Activated T-cell treated with anti-CD3 and anti-CD28 coated beads, Interleukin-2, amount 50 U/mL, for 24 hours (primary cell): ENCODE measurements around the gene RBM28.
A peak's percentile ranks its signal among the peaks of the same experiment; 100 is the strongest.

Experiments used
- DNase-seq: peaks from one replicate; pipeline ENCODE4 v3.0.0-alpha.2; 2020
- H3K27ac Mint-ChIP-seq: 2 replicates; pipeline ENCODE4 v1.8.0; 2020; ENCODE audit warnings: mild to moderate bottlenecking, mixed read lengths
- H3K27me3 Mint-ChIP-seq: 2 replicates; pipeline ENCODE4 v1.8.0; 2020; ENCODE audit warnings: mixed read lengths
- H3K36me3 Mint-ChIP-seq: 2 replicates; pipeline ENCODE4 v1.8.0; 2020; ENCODE audit warnings: low read depth, mixed read lengths
- H3K4me1 Mint-ChIP-seq: 2 replicates; pipeline ENCODE4 v1.8.0; 2020; ENCODE audit warnings: low read depth, mixed read lengths
- H3K4me3 Mint-ChIP-seq: 2 replicates; pipeline ENCODE4 v1.8.0; 2020; ENCODE audit warnings: mild to moderate bottlenecking, moderate library complexity, mixed read lengths
- H3K9me3 Mint-ChIP-seq: 2 replicates; pipeline ENCODE4 v1.8.0; 2020; ENCODE audit warnings: mixed read lengths

The RBM28 gene

DNA sequence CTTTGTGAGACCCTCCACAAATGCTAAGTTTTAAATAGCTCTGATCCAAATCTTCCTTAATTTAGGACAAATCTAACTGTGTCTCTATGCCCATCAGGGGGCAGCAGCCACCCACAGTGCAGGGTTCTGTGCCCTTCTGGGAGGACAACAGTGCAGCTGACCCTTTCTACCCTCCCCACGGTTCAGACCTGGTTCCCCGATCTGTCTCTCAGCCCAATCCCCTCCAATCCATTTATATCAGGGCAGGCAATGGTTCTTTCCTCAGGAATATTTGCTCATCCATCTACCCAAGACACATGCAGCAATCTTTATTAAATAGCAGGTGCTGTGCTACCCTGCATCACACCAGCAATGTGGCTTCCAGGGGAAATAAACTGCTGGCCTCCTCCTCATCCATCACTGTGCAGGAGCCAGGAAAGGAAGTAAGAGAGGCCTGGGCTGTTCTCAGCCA lies 4.0 kb upstream of the RBM28 start:
- H3K4me3 Mint-ChIP-seq, result no peak overlapping the region
- H3K4me1 Mint-ChIP-seq, result peaks cover 8% of the 10 kb centered on the region

DNA sequence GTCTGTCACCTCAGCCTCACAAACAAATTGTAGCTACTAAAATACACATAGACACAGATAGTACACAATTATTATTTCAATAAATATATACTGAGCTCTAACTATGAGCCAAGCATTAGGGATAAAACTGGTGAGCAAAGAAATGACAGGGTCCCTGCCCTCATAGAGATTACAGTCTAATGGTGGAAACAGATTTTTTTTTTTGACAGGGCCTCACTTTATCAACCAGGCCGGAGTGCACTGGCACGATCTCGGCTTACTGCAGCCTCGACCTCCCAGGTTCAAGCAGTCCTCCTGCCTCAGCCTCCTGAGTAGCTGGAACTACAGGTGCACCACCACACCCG lies 695 bp upstream of the RBM28 start:
- H3K4me3 Mint-ChIP-seq, result peak overlapping the region; percentile 58
- no peak overlapping the region for H3K27ac Mint-ChIP-seq
- H3K9me3 Mint-ChIP-seq, result no peaks in the 10 kb centered on the region
- peaks cover 39% of the 10 kb centered on the region for H3K36me3 Mint-ChIP-seq
- no peaks in the 10 kb centered on the region for H3K27me3 Mint-ChIP-seq
- peaks cover 32% of the 10 kb centered on the region for H3K4me1 Mint-ChIP-seq
- DNase-seq, result no peak

More for the DNA sequence above, 4.0 kb upstream of the RBM28 start:
- peak; percentile 65 for DNase-seq
- Mint-ChIP-seq H3K9me3 (no peaks in the 10 kb centered on the region), H3K36me3 (peaks cover 10% of the 10 kb centered on the region), H3K27ac (no peak overlapping the region), H3K27me3 (peaks cover 9% of the 10 kb centered on the region)

DNA sequence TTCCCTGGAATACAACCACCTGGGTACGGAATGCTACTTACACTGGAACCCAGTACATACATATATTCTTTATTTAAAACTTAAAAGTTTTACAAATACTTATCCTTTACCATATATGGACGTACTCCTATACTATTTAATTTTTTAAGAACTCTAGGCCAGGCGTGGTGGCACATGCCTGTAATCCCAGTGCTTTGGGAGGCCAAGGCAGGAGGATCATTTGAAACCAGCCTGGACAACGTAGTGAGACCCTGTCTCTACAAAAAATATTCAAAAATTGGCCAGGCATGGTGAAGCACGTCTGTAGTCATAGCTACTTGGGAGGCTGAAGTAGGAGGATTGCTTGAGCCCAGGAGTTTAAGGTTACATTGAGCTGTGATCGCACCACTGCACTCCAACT lies 2.0 kb downstream of the RBM28 start:
- H3K4me3 Mint-ChIP-seq, result peak overlapping the region; percentile 98
- peaks cover 32% of the 10 kb centered on the region for H3K4me1 Mint-ChIP-seq
- H3K27ac Mint-ChIP-seq, result peak overlapping the region; percentile 98
- no peaks in the 10 kb centered on the region for H3K9me3 Mint-ChIP-seq
- no peak for DNase-seq
- H3K27me3 Mint-ChIP-seq, result no peaks in the 10 kb centered on the region
- H3K36me3 Mint-ChIP-seq, result peaks cover 66% of the 10 kb centered on the region

DNA sequence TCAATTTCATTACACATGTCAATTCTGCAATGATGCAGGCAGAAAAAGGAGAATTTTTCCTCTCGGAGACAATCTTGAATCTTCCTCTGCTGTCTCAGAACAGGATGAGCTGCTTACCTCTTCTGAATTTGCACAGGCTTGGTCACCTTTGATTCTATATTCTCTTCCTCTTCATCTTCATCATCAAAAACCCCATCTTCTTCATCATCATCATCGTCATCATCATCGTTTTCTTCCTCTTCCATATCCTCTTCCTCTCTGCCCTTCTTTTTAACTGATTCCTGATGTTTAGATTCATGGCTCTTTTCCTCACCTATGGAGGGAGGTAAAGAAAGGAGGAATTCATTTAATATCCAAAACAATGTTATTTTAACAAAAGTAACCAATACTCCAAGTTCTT lies 8.0 kb downstream of the RBM28 start:
- Mint-ChIP-seq H3K4me1 (peaks cover 10% of the 10 kb centered on the region), H3K9me3 (no peaks in the 10 kb centered on the region), H3K4me3 (no peak overlapping the region), H3K27me3 (no peaks in the 10 kb centered on the region), H3K27ac (no peak overlapping the region), H3K36me3 (peaks cover 96% of the 10 kb centered on the region)
- no peak for DNase-seq

DNA sequence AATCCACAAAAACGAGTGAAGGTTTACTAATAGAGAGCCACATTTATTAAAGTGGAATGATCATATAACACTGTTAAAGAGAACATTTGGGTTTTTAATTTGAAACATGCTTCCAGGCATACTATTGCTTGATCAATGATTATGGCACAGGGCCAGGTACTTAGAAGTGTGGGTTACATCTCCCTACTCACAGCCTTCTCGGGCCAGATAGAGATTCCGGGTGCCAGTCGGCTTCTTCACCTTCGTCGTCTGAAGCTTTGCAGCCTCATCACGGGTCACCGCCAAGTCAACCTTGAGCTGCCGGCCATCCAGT lies 19.4 kb downstream of the RBM28 start:
- peak overlapping the region; percentile 13 for H3K27ac Mint-ChIP-seq
- peaks cover 97% of the 10 kb centered on the region for H3K36me3 Mint-ChIP-seq

DNA sequence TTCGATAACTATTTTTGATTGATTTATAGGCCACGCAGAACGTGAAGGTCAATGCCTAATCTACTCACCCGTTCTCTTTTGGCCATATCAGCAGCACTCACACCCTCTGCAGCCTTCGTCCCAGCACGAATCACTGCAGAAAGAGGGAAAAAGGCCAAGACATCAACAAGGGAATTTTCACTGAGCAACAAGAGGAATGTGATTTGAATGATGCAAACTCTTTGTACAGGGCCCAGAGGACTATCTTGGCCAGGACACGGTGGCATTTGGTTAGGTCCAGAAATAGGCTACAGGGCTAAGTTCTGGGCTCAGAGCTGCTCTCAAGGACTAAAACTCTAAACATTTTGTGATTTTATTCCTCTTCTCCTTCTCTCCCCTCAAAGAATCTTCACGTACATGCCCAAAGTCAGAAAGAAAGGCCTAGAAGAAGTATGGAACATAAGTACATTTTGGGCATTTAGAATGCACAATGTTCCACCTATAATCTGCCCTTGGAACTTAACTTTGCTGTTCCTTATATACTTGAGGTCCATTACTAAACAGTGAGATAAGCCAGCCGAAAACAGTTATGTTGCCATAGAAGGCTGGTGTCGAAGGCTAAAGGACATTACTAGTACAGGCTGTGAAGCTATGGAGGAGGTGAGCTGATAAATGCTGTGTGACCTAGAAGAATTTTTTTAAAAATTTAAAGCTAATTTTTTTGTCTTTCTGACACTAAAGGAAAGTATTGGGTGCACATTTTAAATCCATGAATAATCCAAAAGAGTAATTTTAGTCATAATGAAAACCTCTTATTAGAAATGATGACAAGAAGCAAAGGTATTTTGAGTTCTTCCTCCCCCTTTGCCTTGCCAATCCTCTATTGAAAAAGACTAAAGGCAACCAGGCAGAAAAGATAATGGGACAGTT lies 20.0 kb downstream of the RBM28 start:
- peaks cover 98% of the 10 kb centered on the region for H3K36me3 Mint-ChIP-seq

More for the DNA sequence above, 19.4 kb downstream of the RBM28 start:
- DNase-seq, result no peak
- Mint-ChIP-seq H3K27me3 (no peaks in the 10 kb centered on the region), H3K4me3 (no peak overlapping the region), H3K9me3 (no peaks in the 10 kb centered on the region), H3K4me1 (peaks cover 21% of the 10 kb centered on the region)

DNA sequence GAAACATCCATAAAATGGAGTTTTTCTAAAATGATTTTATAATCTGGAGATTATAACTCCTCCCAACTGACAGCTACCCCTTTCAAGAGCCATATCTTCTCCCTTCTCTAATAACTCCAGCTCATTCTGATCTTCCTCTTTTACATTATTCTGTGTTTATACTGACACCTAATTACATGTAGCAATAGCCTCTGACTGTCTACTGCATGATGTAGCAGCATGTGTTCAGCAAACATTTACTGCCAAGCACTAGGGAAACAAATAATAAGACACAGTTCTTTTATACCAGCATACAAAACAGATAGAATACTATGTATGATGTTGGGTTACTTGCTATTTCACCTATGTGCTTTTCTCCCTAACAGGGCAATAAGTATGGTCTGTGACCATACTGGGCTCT lies 20.7 kb downstream of the RBM28 start:
- H3K27me3 Mint-ChIP-seq, result no peaks in the 10 kb centered on the region
- peaks cover 98% of the 10 kb centered on the region for H3K36me3 Mint-ChIP-seq
- peaks cover 21% of the 10 kb centered on the region for H3K4me1 Mint-ChIP-seq
- H3K9me3 Mint-ChIP-seq, result no peaks in the 10 kb centered on the region
- H3K4me3 Mint-ChIP-seq, result no peak overlapping the region
- no peak overlapping the region for H3K27ac Mint-ChIP-seq
- DNase-seq, result no peak

More for the DNA sequence above, 20.0 kb downstream of the RBM28 start:
- Mint-ChIP-seq H3K27ac (no peak overlapping the region), H3K4me3 (no peak overlapping the region), H3K9me3 (no peaks in the 10 kb centered on the region), H3K27me3 (no peaks in the 10 kb centered on the region), H3K4me1 (peaks cover 21% of the 10 kb centered on the region)
- DNase-seq, result no peak

DNA sequence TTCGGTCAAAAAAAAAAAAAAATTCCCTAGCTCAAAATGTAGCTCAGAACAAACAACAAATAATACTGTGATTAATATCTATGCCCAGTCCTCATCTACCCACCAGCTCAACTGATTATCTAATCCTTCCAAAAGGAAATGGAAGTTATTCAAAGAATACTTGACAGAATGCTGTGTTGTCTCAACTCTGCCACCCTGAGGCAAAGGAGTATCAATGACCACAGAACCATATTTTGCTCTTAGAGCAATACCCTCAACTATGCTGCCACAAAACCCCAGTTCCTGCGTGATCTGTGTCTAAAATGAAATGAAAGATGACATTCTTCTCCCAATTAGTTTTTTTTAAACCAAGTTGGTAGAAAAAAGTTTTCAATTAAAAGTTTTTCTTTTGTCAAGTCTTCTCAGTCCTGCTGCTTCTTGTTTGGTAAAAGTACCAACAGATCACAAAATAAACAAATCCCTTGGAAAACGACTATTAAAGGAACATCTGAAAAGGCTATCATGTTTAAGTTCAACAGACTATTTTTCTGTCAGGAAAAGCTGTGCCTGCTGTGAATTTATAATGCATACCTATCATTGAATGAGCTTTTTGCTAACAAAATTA lies 21.6 kb downstream of the RBM28 start:
- H3K36me3 Mint-ChIP-seq, result peaks cover 98% of the 10 kb centered on the region
- DNase-seq, result no peak
- H3K4me1 Mint-ChIP-seq, result peaks cover 21% of the 10 kb centered on the region
- no peak overlapping the region for H3K4me3 Mint-ChIP-seq
- H3K27ac Mint-ChIP-seq, result no peak overlapping the region
- no peaks in the 10 kb centered on the region for H3K9me3 Mint-ChIP-seq
- H3K27me3 Mint-ChIP-seq, result no peaks in the 10 kb centered on the region

DNA sequence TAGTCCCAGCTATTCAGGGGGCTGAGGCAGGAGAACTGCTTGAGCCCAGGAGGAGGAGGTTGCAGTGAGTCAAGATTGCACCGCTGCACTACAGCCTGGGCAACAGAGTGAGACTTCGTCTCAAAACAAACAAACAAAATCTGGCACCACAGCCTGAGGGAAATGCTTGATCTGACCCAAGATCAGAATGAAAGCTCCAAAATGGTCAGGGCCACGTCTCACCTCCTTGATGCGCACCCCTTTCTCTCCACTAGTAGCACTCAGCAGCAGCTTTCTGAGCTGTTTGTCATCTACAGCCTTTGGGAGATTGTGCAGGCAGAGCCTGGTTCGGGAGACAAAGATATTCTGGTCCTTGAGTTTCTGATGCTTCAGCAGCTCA lies 22.7 kb downstream of the RBM28 start:
- peak overlapping the region; percentile 80 for H3K27ac Mint-ChIP-seq
- no peak overlapping the region for H3K4me3 Mint-ChIP-seq

DNA sequence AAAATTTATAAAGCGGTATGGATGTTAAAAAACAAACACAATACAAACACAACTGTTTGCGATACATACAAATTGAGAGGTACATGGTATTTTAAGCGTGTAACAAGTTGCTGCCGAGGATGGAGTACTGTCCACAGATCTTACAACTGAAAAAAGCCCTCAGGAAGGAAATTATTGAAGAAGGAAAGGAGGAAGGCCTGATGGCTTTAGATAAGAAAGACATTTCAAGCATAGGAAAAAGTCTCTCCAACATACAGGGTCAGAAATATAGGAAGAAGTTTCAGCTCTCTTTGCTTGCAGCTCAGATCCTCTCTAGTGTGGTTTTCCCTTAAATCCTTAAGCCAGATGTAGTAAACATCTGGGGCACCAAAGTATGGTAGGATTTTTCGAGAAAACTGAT lies 25.0 kb downstream of the RBM28 start:
- H3K36me3 Mint-ChIP-seq, result peaks cover 93% of the 10 kb centered on the region
- no peak overlapping the region for H3K4me3 Mint-ChIP-seq
- H3K27ac Mint-ChIP-seq, result no peak overlapping the region
- H3K4me1 Mint-ChIP-seq, result peaks cover 21% of the 10 kb centered on the region
- H3K27me3 Mint-ChIP-seq, result no peaks in the 10 kb centered on the region
- no peak for DNase-seq
- H3K9me3 Mint-ChIP-seq, result no peaks in the 10 kb centered on the region

More for the DNA sequence above, 22.7 kb downstream of the RBM28 start:
- H3K27me3 Mint-ChIP-seq, result no peaks in the 10 kb centered on the region
- DNase-seq, result no peak
- peaks cover 21% of the 10 kb centered on the region for H3K4me1 Mint-ChIP-seq
- no peaks in the 10 kb centered on the region for H3K9me3 Mint-ChIP-seq
- H3K36me3 Mint-ChIP-seq, result peaks cover 96% of the 10 kb centered on the region

DNA sequence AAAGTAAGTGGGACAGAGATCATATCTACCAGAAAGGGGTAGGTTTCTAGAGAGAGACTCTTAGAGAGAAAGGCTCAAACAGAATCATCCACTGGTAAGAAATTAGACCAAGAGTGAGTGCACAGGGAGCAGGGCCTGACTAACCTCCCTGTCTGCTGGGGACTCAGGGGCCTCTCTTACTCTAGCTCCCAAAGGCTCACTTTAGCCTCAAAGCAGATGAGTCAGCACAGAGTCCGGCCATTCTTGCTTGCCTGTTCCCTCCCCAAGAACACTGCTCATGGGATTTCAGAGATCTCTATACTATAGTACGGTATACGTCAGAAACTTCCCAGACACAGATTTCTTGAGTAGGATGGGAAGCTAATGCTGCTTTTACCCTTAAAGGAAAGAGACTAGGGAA lies 32.7 kb downstream of the RBM28 start:
- Mint-ChIP-seq H3K27ac (no peak overlapping the region), H3K9me3 (no peaks in the 10 kb centered on the region), H3K4me3 (no peak overlapping the region), H3K36me3 (peaks cover 93% of the 10 kb centered on the region), H3K4me1 (no peaks in the 10 kb centered on the region), H3K27me3 (no peaks in the 10 kb centered on the region)
- DNase-seq, result no peak

DNA sequence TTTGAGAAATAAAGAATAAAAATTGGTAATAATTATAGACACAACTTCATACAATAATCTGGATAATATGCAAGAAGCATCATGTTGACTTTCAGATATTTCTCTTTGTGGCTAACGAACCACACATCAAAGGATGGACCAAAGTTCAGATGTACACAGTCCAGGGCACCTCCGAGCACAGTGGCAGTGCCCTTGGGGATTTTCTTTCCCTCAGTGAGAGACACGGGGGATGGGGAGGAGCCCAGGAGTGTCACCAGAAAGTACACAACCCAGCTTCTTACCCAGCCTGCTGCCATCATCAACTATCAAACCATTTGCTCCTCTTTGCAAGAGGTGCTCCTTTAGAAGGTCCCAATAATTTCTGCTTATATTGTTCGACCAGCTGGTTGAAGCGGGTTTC lies 33.2 kb downstream of the RBM28 start:
- H3K27ac Mint-ChIP-seq, result no peak overlapping the region
- no peak overlapping the region for H3K4me3 Mint-ChIP-seq
- no peaks in the 10 kb centered on the region for H3K9me3 Mint-ChIP-seq
- no peaks in the 10 kb centered on the region for H3K27me3 Mint-ChIP-seq
- H3K36me3 Mint-ChIP-seq, result peaks cover 94% of the 10 kb centered on the region
- H3K4me1 Mint-ChIP-seq, result no peaks in the 10 kb centered on the region
- no peak for DNase-seq

DNA sequence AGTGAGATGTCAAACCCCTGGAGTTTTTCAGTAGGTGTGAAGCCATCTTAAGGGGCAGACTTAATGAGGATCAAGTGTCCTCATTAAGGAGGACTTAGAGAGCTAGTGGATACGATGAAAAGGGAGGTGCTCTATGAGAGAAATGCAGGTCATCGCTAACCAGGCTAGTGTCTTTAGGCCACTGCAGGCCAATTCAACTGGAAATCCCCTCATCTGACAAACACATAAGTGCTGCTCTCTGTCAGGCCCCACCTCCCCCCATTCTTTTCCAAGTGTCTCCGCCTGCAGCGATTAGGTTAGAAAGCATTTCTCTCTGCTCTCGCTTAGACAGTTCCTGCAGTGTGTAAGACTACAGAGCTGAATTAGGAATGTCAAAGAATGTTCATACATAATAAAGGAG lies 33.7 kb downstream of the RBM28 start:
- Mint-ChIP-seq H3K36me3 (peaks cover 95% of the 10 kb centered on the region), H3K4me1 (no peaks in the 10 kb centered on the region), H3K4me3 (no peak overlapping the region), H3K27me3 (no peaks in the 10 kb centered on the region), H3K9me3 (no peaks in the 10 kb centered on the region), H3K27ac (no peak overlapping the region)
- DNase-seq, result no peak

DNA sequence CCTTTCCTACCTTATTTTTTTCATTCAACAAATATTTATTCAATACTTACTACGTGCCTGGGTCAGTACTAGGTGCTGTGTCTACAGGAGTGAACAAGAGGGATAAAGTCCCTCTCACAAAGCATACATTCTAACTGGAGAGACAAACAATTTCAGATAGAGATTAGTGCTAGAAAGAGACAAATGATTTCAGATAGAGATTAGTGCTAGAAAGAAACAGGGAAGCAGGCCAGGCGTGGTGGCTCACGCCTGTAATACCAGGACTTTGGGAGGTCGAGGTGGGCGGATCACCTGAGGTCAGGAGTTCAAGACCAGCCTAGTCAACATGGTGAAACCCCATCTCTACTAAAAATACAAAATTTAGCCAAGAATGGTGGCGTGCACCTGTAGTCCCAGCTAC lies 34.6 kb downstream of the RBM28 start:
- DNase-seq, result no peak
- H3K4me3 Mint-ChIP-seq, result no peak overlapping the region
- H3K36me3 Mint-ChIP-seq, result peaks cover 95% of the 10 kb centered on the region
- H3K27ac Mint-ChIP-seq, result no peak overlapping the region
- no peaks in the 10 kb centered on the region for H3K4me1 Mint-ChIP-seq
- no peaks in the 10 kb centered on the region for H3K27me3 Mint-ChIP-seq
- no peaks in the 10 kb centered on the region for H3K9me3 Mint-ChIP-seq

DNA sequence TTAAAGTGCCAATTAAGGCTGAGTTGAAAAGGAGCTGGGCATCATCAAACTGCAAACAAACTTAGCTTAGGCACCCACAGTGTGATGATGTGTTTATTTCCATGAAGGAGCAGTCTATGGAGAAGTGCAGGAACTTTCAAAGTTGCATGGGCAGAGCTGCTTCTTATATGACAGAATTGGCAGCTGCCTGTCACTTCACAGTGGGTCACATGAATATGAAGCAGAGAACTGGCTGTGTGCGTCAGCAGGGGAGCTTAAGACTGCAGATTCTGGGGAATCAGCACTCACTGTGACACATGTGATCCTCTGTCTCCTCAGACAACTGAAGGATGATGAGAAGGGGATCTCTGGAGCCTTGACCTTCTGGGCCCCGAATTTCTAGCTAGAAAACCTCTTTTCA lies 36.6 kb downstream of the RBM28 start:
- Mint-ChIP-seq H3K27me3 (no peaks in the 10 kb centered on the region), H3K4me1 (no peaks in the 10 kb centered on the region), H3K36me3 (peaks cover 93% of the 10 kb centered on the region), H3K27ac (no peak overlapping the region), H3K4me3 (no peak overlapping the region), H3K9me3 (no peaks in the 10 kb centered on the region)
- DNase-seq, result no peak
